Trophoblast cell (in vitro differentiated cells and primary cell): Measurements from ENCODE around the gene UCK1.

Source experiments
- DNase-seq, 2 donors: peaks; one replicate each; pipeline ENCODE4 v3.0.0-alpha.2; 2016
- H2AFZ ChIP-seq: 2 replicates; pipeline ENCODE4 v1.6.1; 2013; ENCODE audit warnings: low read length, moderate library complexity, mild to moderate bottlenecking; ENCODE audit not compliant: insufficient read depth, poor library complexity
- H2AK5ac ChIP-seq: 2 replicates; pipeline ENCODE4 v1.6.1; 2013; ENCODE audit warnings: mild to moderate bottlenecking, low read length
- H2BK120ac ChIP-seq: 2 replicates; pipeline ENCODE4 v1.6.1; 2013; ENCODE audit warnings: low read length, mild to moderate bottlenecking, moderate library complexity; ENCODE audit not compliant: insufficient read depth, poor library complexity
- H2BK12ac ChIP-seq: 2 replicates; pipeline ENCODE4 v1.6.1; 2013; ENCODE audit warnings: mild to moderate bottlenecking, low read length, moderate library complexity
- H2BK5ac ChIP-seq: 2 replicates; pipeline ENCODE4 v1.6.1; 2013; ENCODE audit warnings: low read length, low read depth, moderate library complexity, mild to moderate bottlenecking; ENCODE audit not compliant: poor library complexity
- H3K14ac ChIP-seq: 2 replicates; pipeline ENCODE4 v1.6.1; 2013; ENCODE audit warnings: mild to moderate bottlenecking, low read length
- H3K18ac ChIP-seq: 2 replicates; pipeline ENCODE4 v1.6.1; 2013; ENCODE audit warnings: mild to moderate bottlenecking, low read length
- H3K23ac ChIP-seq: 2 replicates; pipeline ENCODE4 v1.6.1; 2013; ENCODE audit warnings: low read length
- H3K27ac ChIP-seq: 2 replicates; pipeline ENCODE4 v1.5.1; 2013; ENCODE audit warnings: low read depth, mild to moderate bottlenecking, inconsistent platforms, low read length, moderate library complexity
- H3K27me3 ChIP-seq: 2 replicates; pipeline ENCODE4 v1.6.1; 2013; ENCODE audit warnings: inconsistent platforms, mild to moderate bottlenecking, low read length, moderate library complexity; ENCODE audit not compliant: insufficient read depth
- H3K36me3 ChIP-seq, 2 experiments: 1 replicate in 1 of 2; 2 replicates in 1 of 2; pipeline ENCODE4 v1.6.1; 2013; ENCODE audit warnings: low read length in 2 of 2, mild to moderate bottlenecking in 2 of 2, moderate library complexity in 1 of 2; ENCODE audit not compliant: insufficient read depth in 2 of 2, control insufficient read depth in 1 of 2
- H3K4ac ChIP-seq: 2 replicates; pipeline ENCODE4 v1.6.1; 2013; ENCODE audit warnings: low read depth, mild to moderate bottlenecking, low read length, moderate library complexity
- H3K4me1 ChIP-seq, 2 experiments: 1 replicate in 1 of 2; 2 replicates in 1 of 2; pipeline ENCODE4 v1.6.1; 2013; ENCODE audit warnings: low read length in 2 of 2, mild to moderate bottlenecking in 2 of 2, moderate library complexity in 1 of 2; ENCODE audit not compliant: insufficient read depth in 2 of 2, control insufficient read depth in 1 of 2
- H3K4me2 ChIP-seq: 2 replicates; pipeline ENCODE4 v1.6.1; 2013; ENCODE audit warnings: inconsistent platforms, mild to moderate bottlenecking, low read length, moderate library complexity
- H3K4me3 ChIP-seq: 2 replicates; pipeline ENCODE4 v1.5.1; 2013; ENCODE audit warnings: mild to moderate bottlenecking, low read depth, low read length, inconsistent platforms
- H3K79me1 ChIP-seq: one replicate; pipeline ENCODE4 v1.6.1; 2013; ENCODE audit warnings: low read length
- H3K79me2 ChIP-seq: 2 replicates; pipeline ENCODE4 v1.6.1; 2013; ENCODE audit warnings: low read length, mild to moderate bottlenecking; ENCODE audit not compliant: control insufficient read depth, insufficient read depth, poor library complexity
- H3K9ac ChIP-seq: 2 replicates; pipeline ENCODE4 v1.6.1; 2013; ENCODE audit warnings: mild to moderate bottlenecking, low read length
- H3K9me3 ChIP-seq: 2 replicates; pipeline ENCODE4 v1.6.1; 2013; ENCODE audit warnings: low read depth, mild to moderate bottlenecking, control low read depth, inconsistent platforms, low read length; ENCODE audit not compliant: insufficient read depth
- H4K12ac ChIP-seq: 2 replicates; pipeline ENCODE4 v1.6.1; 2013; ENCODE audit warnings: low read depth, mild to moderate bottlenecking, low read length, moderate library complexity
- H4K8ac ChIP-seq: 2 replicates; pipeline ENCODE4 v1.6.1; 2013; ENCODE audit warnings: low read depth, mild to moderate bottlenecking, low read length, moderate library complexity
- H4K91ac ChIP-seq: one replicate; pipeline ENCODE4 v1.6.1; 2013; ENCODE audit warnings: low read depth, mild to moderate bottlenecking, low read length, moderate library complexity
- WGBS: extraction: QIAGEN DNeasy Blood & Tissue Kit; methylation state at CpG from one replicate; pipeline ENCODE4 v1.1.7; 2013; ENCODE audit warnings: missing lambda C conversion rate; ENCODE audit not compliant: insufficient read length, insufficient coverage; ENCODE audit errors: extremely low coverage; 5-methylcytosine and 5-hydroxymethylcytosine counted together

Gene UCK1

DNA sequence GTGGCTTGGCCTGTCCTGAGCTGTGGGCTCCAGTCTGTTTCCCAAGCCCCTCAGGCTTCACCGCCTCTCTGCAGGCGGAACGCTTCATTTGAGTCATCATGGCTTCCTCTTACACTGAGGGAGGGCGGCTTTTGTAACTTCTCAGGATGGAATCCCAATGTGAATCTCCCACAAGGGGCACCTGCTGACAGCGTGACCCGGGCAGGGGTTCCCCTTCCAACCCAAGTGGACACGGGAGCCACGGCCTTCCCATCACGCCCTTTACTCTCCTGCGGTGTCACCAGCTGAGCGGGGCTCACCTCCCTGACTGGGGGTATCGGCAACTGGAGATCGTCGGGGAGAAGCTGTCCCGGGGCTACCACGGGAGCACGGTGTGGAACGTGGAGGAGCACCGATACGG, 12.5 kb downstream of the UCK1 start:
- no peak overlapping the region for H3K14ac ChIP-seq
- H2AFZ ChIP-seq, result no peak overlapping the region
- H3K4ac ChIP-seq, result no peak overlapping the region
- no peak overlapping the region for H2BK120ac ChIP-seq
- peaks cover 12% of the 10 kb centered on the region for H3K9me3 ChIP-seq
- no peaks in the 10 kb centered on the region for H3K27me3 ChIP-seq
- H3K23ac ChIP-seq, result no peak overlapping the region
- H3K9ac ChIP-seq, result no peak overlapping the region
- no peak overlapping the region for H4K12ac ChIP-seq
- no peak overlapping the region for H2AK5ac ChIP-seq
- H3K4me3 ChIP-seq, result no peak overlapping the region
- H3K4me2 ChIP-seq, result no peak overlapping the region
- H3K79me1 ChIP-seq, result no peaks in the 10 kb centered on the region
- no peak overlapping the region for H3K27ac ChIP-seq
- DNase-seq, result no peak
- H3K79me2 ChIP-seq, result no peaks in the 10 kb centered on the region
- no peak overlapping the region for H4K8ac ChIP-seq
- H2BK5ac ChIP-seq, result no peak overlapping the region
- no peaks in the 10 kb centered on the region for H3K4me1 ChIP-seq
- H3K36me3 ChIP-seq, result peaks cover 92 to 95% of the 10 kb centered on the region in 2 experiments
- no peak overlapping the region for H2BK12ac ChIP-seq
- no peak overlapping the region for H3K18ac ChIP-seq
- WGBS, result no CpG with 5 or more reads among the region's 20 CpGs
- H4K91ac ChIP-seq, result no peak overlapping the region

DNA sequence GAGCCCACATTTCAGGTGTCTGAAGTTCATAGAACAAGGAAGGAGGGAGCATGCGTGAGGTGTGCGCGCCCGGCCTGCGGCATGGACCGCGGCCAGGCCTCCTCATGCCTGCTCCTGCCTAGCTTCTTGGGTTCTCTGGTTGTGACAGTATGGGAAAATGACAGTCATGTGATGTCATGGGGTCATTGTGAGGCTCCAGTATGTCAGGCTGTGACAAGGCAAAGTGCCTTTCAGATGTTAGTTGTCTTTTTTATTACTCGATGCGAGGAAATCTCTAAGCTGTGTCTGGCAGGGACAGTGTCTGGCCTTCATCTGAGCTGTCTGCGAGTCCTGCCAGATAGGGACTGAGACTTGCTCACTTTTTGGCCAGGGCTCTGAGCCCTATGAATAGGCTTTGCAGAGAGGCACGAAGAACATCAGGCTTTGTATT, 13.3 kb downstream of the UCK1 start:
- Histone ChIP-seq H3K79me1 (no peaks in the 10 kb centered on the region), H3K27ac (no peak overlapping the region), H2BK5ac (no peak overlapping the region), H4K91ac (no peak overlapping the region), H3K27me3 (no peaks in the 10 kb centered on the region), H3K23ac (no peak overlapping the region), H2AFZ (no peak overlapping the region), H3K4me2 (no peak overlapping the region), H2AK5ac (no peak overlapping the region), H3K79me2 (no peaks in the 10 kb centered on the region), H4K8ac (no peak overlapping the region), H3K14ac (no peak overlapping the region), H3K4ac (no peak overlapping the region), H3K18ac (no peak overlapping the region), H3K36me3 (peaks cover 92 to 95% of the 10 kb centered on the region in 2 experiments), H2BK120ac (no peak overlapping the region), H4K12ac (no peak overlapping the region), H3K4me1 (no peaks in the 10 kb centered on the region), H3K9me3 (peaks cover 12% of the 10 kb centered on the region), H3K4me3 (no peak overlapping the region), H2BK12ac (no peak overlapping the region), H3K9ac (no peak overlapping the region)
- WGBS, result no CpG with 5 or more reads among the region's 11 CpGs
- DNase-seq, result no peak

DNA sequence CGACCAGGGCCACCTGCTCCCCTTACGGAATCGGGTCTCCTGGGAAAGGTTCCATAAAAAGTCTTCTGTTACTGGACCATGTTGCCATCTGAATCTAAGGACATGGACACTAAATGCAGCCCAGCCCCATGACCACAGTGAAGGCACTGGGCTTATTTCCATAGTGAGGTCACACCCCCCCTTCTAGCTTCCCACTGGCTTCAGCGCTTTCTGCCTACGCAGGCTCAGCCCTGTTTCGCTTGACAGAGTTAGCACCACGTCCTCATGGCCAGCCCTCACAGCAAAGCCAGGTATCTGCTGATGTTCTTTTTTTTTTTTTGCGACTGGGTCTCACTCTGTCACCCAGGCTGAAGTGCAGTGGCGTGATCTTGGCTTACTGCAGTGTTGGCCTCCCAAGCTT, 14.1 kb downstream of the UCK1 start:
- Histone ChIP-seq H3K79me2 (no peaks in the 10 kb centered on the region), H2BK12ac (no peak overlapping the region), H3K4ac (no peak overlapping the region), H3K23ac (no peak overlapping the region), H2AK5ac (no peak overlapping the region), H3K9me3 (peaks cover 10% of the 10 kb centered on the region), H3K4me2 (no peak overlapping the region), H2BK120ac (no peak overlapping the region), H2BK5ac (no peak overlapping the region), H3K79me1 (no peaks in the 10 kb centered on the region), H3K4me1 (no peaks in the 10 kb centered on the region), H3K9ac (no peak overlapping the region), H3K14ac (no peak overlapping the region), H3K18ac (no peak overlapping the region), H4K12ac (no peak overlapping the region), H3K4me3 (no peak overlapping the region), H3K27ac (no peak overlapping the region), H3K36me3 (peaks cover 88 to 93% of the 10 kb centered on the region in 2 experiments), H3K27me3 (no peaks in the 10 kb centered on the region), H4K8ac (no peak overlapping the region), H2AFZ (no peak overlapping the region), H4K91ac (no peak overlapping the region)
- no peak for DNase-seq
- WGBS, result no CpG with 5 or more reads among the region's 9 CpGs

- H3K14ac ChIP-seq, result no peak overlapping the region
- no peak overlapping the region for H2AK5ac ChIP-seq
- H3K36me3 ChIP-seq, result peaks cover 86 to 92% of the 10 kb centered on the region in 2 experiments
- no peaks in the 10 kb centered on the region for H3K79me1 ChIP-seq
- no peak overlapping the region for H3K9ac ChIP-seq
- no peak for DNase-seq
- no peak overlapping the region for H4K12ac ChIP-seq
- H3K27ac ChIP-seq, result no peak overlapping the region
- H2AFZ ChIP-seq, result no peak overlapping the region
- H3K4me1 ChIP-seq, result no peaks in the 10 kb centered on the region
- no peak overlapping the region for H2BK5ac ChIP-seq
- no peaks in the 10 kb centered on the region for H3K79me2 ChIP-seq
- H2BK12ac ChIP-seq, result no peak overlapping the region
- WGBS, result no CpG with 5 or more reads among the region's 15 CpGs
- no peak overlapping the region for H3K23ac ChIP-seq
- no peak overlapping the region for H3K4me2 ChIP-seq
- H4K91ac ChIP-seq, result no peak overlapping the region
- H3K18ac ChIP-seq, result no peak overlapping the region
- no peak overlapping the region for H3K4ac ChIP-seq
- H4K8ac ChIP-seq, result no peak overlapping the region
- peaks cover 10% of the 10 kb centered on the region for H3K9me3 ChIP-seq
- H3K4me3 ChIP-seq, result no peak overlapping the region
- no peak overlapping the region for H2BK120ac ChIP-seq
- no peaks in the 10 kb centered on the region for H3K27me3 ChIP-seq
Measured at GRCh38 chr9:131516100-131516499, 15.0 kb downstream of the UCK1 start.
